KMS-11 (cell line): ENCODE measurements around the gene CCDC9.

Source experiments
- H2AFZ ChIP-seq: fragments of 200-600 bp; sonication (generic); 2 replicates; pipeline ENCODE4 v1.6.1; 2016; ENCODE audit warnings: antibody characterized with exemption, mixed run types, low read depth
- H3K27ac ChIP-seq: fragments of 200-600 bp; sonication (generic); 2 replicates; pipeline ENCODE4 v1.6.1; 2016; ENCODE audit warnings: mild to moderate bottlenecking, mixed run types
- H3K27me3 ChIP-seq: fragments of 200-600 bp; sonication (generic); 2 replicates; pipeline ENCODE4 v1.6.1; 2017; ENCODE audit warnings: mild to moderate bottlenecking, low read depth, mixed run types, moderate library complexity; ENCODE audit not compliant: insufficient read depth
- H3K36me3 ChIP-seq: fragments of 200-600 bp; sonication (generic); 2 replicates; pipeline ENCODE4 v1.6.1; 2017; ENCODE audit warnings: mild to moderate bottlenecking, mixed run types; ENCODE audit not compliant: insufficient read depth
- H3K4me1 ChIP-seq: fragments of 200-600 bp; sonication (generic); 2 replicates; pipeline ENCODE4 v1.6.1; 2016; ENCODE audit warnings: mild to moderate bottlenecking, low read depth, mixed run types; ENCODE audit not compliant: poor library complexity, severe bottlenecking
- H3K4me2 ChIP-seq: fragments of 200-600 bp; sonication (generic); 2 replicates; pipeline ENCODE4 v1.7.0; 2016; ENCODE audit warnings: mild to moderate bottlenecking, mixed run types
- H3K4me3 ChIP-seq: fragments of 200-600 bp; sonication (generic); IDR thresholded peaks from 2 replicates; pipeline ENCODE4 v1.6.1; 2017; ENCODE audit warnings: low read depth, low read length, mixed read lengths; ENCODE audit not compliant: insufficient read depth
- H3K79me2 ChIP-seq: fragments of 200-600 bp; sonication (generic); 2 replicates; pipeline ENCODE4 v1.6.1; 2016; ENCODE audit warnings: low read depth, mixed run types; ENCODE audit not compliant: insufficient read depth
- H3K9ac ChIP-seq: fragments of 200-600 bp; sonication (generic); 2 replicates; pipeline ENCODE4 v1.6.1; 2016; ENCODE audit warnings: mild to moderate bottlenecking, mixed run types
- H4K20me1 ChIP-seq: fragments of 200-600 bp; sonication (generic); 2 replicates; pipeline ENCODE4 v1.6.1; 2016; ENCODE audit warnings: mild to moderate bottlenecking, mixed run types; ENCODE audit not compliant: insufficient read depth
- TF ChIP-seq, protein P1 (sequence below): fragments of 200-600 bp; sonication (generic); conservative IDR thresholded peaks from 2 replicates; pipeline ENCODE4 v1.6.1; 2017; ENCODE audit warnings: low read depth, mild to moderate bottlenecking, antibody characterized with exemption, low read length, moderate library complexity, mixed read lengths

CCDC9 gene

DNA sequence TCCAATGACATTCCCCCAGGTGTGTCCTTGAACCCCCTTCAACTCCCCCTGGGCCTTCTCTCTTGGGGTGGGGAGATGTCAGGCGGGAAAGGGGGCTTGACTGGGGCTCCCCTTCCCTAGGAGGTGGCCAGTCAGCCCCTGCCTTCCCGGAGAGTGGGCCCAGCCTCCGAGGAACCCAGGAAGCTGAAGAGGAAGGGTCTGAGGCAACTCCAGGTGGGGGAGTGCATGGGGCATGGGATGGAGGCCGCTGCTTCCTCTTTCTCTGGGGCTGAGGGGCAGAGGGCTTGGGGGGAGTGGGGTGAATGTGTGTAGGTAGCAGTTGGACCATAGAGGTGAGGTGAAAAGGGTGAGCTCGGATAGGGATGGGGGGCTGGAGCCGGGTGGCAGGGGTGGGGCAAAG is 15.6 kb downstream of the CCDC9 start:
- Histone ChIP-seq H3K4me3 (no peak overlapping the region), H3K9ac (no peak overlapping the region), H3K27ac (no peak overlapping the region)

DNA sequence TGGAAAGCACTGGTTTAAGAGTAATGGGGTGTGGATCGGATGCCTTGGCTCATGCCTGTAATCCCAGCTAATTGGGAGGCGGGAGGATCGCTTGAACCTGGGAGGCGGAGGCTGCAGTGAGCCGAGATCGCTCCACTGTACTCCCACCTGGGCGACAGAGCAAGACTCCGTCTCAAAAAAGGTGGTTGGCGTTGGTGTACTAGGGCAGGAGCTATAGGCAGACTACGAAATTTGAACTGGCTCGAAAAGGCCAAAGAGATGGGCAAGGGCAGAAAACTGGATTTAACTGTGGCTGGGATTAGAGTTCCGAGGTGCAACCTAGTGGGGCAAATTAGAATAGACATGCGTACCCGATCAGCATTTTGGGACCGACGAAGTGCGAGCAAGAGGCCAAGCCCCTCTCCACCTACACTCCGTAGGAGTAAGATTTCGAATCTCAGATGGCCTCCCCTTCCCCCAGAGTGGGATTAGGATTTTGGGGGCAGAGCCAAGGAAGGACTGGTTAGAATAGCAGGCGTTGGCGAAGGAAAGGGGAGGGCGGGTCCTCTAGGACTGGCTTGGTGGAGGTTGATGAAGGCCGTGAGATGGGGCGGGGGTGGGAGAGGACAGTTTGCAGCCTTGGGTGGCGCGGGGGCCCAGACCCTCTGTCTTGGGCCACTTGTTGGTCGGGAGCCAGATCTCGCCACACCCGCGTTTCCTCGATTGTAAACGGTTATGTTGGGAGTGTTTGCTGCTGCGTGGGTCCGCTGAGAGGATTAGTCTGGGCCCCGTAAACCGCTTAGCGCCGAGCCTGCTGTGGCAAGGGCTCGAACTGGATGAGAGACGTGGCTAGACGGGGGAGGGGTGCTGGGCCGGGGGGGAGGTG is 16.4 kb downstream of the CCDC9 start:
- H2AFZ ChIP-seq, result no peak overlapping the region
- H3K4me1 ChIP-seq, result peaks cover 10% of the 10 kb centered on the region
- no peaks in the 10 kb centered on the region for H3K27me3 ChIP-seq

More for the DNA sequence above, 15.6 kb downstream of the CCDC9 start:
- no peaks in the 10 kb centered on the region for H3K79me2 ChIP-seq
- no peaks in the 10 kb centered on the region for H3K27me3 ChIP-seq
- H4K20me1 ChIP-seq, result no peaks in the 10 kb centered on the region
- H3K4me1 ChIP-seq, result peaks cover 10% of the 10 kb centered on the region
- H3K4me2 ChIP-seq, result no peak overlapping the region
- TF ChIP-seq, protein P1, sequence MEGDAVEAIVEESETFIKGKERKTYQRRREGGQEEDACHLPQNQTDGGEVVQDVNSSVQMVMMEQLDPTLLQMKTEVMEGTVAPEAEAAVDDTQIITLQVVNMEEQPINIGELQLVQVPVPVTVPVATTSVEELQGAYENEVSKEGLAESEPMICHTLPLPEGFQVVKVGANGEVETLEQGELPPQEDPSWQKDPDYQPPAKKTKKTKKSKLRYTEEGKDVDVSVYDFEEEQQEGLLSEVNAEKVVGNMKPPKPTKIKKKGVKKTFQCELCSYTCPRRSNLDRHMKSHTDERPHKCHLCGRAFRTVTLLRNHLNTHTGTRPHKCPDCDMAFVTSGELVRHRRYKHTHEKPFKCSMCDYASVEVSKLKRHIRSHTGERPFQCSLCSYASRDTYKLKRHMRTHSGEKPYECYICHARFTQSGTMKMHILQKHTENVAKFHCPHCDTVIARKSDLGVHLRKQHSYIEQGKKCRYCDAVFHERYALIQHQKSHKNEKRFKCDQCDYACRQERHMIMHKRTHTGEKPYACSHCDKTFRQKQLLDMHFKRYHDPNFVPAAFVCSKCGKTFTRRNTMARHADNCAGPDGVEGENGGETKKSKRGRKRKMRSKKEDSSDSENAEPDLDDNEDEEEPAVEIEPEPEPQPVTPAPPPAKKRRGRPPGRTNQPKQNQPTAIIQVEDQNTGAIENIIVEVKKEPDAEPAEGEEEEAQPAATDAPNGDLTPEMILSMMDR, result no peak
- H3K36me3 ChIP-seq, result no peaks in the 10 kb centered on the region
- no peak overlapping the region for H2AFZ ChIP-seq

DNA sequence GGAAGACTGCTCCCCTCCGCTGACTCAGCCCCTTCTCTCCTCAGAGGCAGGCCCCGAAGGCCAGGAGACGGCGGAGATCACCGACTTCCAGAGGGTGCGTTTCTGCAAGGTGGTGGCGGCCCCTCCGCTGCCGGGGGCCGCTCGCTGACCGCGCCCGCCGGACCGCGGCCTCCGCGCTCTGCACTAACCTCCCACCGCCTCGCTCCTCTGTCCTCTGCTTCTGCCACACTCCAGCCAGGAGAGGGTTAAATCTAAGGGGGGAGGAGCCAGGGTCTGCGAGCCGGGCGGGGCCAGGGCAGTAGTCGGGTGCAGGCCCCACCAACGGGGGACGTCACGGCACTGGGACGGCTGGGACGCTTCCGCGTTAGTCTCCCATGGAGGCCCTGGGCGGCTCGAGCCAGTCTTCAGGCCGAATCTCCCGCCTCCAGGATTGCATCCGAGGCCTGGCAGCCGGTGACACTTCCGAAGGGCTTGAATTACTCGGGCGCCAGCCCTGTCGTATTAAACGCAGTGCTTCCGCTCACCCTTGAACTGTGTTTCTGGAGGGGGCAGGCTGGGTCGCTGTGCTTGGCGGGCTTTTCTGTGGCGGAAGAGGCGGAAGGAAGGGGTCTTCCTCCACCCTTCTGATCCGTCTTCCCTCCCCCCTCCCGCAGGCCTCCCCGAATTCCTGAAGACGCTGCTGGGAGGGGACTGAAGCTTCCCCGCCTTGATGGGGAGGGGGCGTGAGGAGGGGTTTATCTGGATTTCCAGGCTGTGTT is 17.2 kb downstream of the CCDC9 start:
- peaks cover 10% of the 10 kb centered on the region for H3K4me1 ChIP-seq
- H3K27me3 ChIP-seq, result no peaks in the 10 kb centered on the region
- H3K36me3 ChIP-seq, result no peaks in the 10 kb centered on the region
- TF ChIP-seq, protein P1, result no peak
- H3K4me3 ChIP-seq, result peak overlapping the region; percentile 49
- peak overlapping the region; percentile 91 for H3K9ac ChIP-seq
- no peaks in the 10 kb centered on the region for H4K20me1 ChIP-seq
- peak overlapping the region; percentile 80 for H2AFZ ChIP-seq
- H3K27ac ChIP-seq, result peak overlapping the region; percentile 89
- H3K79me2 ChIP-seq, result no peaks in the 10 kb centered on the region
- H3K4me2 ChIP-seq, result peak overlapping the region; percentile 100

More for the DNA sequence above, 16.4 kb downstream of the CCDC9 start:
- Histone ChIP-seq H3K9ac (no peak overlapping the region), H3K4me2 (peak overlapping the region; percentile 100; the same call in 1 of the 2 replicates), H3K27ac (no peak overlapping the region), H3K4me3 (no peak overlapping the region), H3K36me3 (no peaks in the 10 kb centered on the region), H3K79me2 (no peaks in the 10 kb centered on the region), H4K20me1 (no peaks in the 10 kb centered on the region)
- TF ChIP-seq, protein P1, result no peak

DNA sequence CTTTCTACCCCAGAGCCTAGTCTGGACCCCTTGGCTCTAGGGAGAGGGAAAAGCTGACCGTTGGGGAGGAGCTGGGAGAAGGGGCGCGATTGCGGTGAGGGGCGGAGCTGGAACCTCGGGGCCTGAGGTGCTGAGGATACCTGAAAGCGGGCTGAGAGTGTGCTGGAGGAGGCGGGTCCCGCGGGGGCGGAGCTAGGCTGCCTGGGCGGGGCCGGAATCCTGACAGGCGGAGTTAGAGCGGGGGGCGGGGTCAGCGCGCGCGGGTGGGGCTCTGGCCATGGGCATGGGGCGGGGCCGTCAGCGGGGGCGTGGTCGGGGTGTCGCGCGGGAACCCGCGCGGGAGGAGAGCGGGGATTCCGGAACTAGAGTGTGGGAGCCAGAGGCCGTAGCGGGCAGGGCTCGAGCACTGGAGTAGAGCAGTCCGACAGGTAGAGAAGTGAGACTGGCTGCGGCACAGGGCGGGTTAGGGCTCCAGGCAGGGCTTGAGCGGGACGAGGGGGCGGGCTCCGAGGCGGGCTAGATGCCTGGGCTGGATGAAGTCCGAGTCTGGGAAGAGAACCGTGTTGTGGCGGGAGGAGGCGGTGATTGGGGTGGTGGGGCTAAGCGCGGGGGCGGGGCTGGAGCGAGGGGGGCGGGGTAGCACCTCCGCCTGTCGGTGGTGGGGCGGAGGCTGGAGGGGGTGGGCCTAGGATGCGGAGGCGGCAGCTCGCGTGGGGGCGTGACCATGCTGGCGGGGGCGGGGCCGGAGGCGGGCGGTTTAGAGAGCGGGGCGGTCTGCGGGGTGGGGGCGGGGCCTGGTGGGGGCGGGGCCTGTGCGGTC is 18.0 kb downstream of the CCDC9 start, which contains the start of gene INAFM1:
Gene INAFM1, plus strand, starts transcription at position 815 of the 820 bp plus-strand sequence. CDS start 35 bp downstream, outside the sequence.
- H2AFZ ChIP-seq, result peak within 1 kb of the TSS; percentile 80

More for the DNA sequence above, 18.0 kb downstream of the CCDC9 start, which contains the start of gene INAFM1:
- Histone ChIP-seq H3K4me1 (peaks cover 10% of the 10 kb centered on the region), H3K4me2 (peak within 1 kb of the TSS; percentile 100), H4K20me1 (no peaks in the 10 kb centered on the region), H3K36me3 (no peaks in the 10 kb centered on the region), H3K27ac (peak within 1 kb of the TSS; percentile 89), H3K4me3 (peak within 1 kb of the TSS; percentile 49), H3K27me3 (no peaks in the 10 kb centered on the region), H3K79me2 (no peaks in the 10 kb centered on the region), H3K9ac (peak within 1 kb of the TSS; percentile 91)
- TF ChIP-seq, protein P1, result no peak
